AG10803 (cell line): ENCODE data around the gene CD9.

Experiments used
- DNase-seq: peaks from one replicate; pipeline ENCODE4 v3.0.0; 2010; ENCODE audit warnings: low read depth
- H3K4me3 ChIP-seq: 2 replicates; pipeline ENCODE4 v1.5.1; 2011; ENCODE audit warnings: mild to moderate bottlenecking, low read length, control low read depth
- TF ChIP-seq, protein P1 (sequence below): conservative IDR thresholded peaks from 2 replicates; pipeline ENCODE4 v1.5.1; 2011; ENCODE audit warnings: mild to moderate bottlenecking, low read length, control low read depth, inconsistent platforms

The CD9 gene

DNA sequence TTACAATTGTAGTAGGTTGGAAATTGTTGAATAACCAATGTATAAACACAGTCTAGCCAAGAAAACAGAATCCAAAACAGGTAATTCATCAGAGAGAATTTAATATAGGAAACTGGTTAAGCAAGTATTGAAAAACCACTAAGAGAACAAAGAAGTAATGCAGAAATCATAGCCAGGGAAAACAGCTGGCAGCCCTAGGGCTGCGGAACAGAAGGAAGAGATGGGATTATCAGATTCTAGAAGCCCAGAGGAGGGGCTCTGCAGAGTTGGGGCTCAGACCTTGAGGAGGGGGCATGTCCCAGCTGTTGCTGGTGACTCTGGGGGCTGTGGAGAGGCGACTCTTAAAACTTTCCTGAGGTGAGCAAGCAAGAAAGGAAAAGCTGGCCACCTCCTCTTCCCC lies 49.4 kb downstream of the CD9 start:
- H3K4me3 ChIP-seq = no peak overlapping the region
- DNase-seq = no peak
- TF ChIP-seq, protein P1, sequence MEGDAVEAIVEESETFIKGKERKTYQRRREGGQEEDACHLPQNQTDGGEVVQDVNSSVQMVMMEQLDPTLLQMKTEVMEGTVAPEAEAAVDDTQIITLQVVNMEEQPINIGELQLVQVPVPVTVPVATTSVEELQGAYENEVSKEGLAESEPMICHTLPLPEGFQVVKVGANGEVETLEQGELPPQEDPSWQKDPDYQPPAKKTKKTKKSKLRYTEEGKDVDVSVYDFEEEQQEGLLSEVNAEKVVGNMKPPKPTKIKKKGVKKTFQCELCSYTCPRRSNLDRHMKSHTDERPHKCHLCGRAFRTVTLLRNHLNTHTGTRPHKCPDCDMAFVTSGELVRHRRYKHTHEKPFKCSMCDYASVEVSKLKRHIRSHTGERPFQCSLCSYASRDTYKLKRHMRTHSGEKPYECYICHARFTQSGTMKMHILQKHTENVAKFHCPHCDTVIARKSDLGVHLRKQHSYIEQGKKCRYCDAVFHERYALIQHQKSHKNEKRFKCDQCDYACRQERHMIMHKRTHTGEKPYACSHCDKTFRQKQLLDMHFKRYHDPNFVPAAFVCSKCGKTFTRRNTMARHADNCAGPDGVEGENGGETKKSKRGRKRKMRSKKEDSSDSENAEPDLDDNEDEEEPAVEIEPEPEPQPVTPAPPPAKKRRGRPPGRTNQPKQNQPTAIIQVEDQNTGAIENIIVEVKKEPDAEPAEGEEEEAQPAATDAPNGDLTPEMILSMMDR = no peak

DNA sequence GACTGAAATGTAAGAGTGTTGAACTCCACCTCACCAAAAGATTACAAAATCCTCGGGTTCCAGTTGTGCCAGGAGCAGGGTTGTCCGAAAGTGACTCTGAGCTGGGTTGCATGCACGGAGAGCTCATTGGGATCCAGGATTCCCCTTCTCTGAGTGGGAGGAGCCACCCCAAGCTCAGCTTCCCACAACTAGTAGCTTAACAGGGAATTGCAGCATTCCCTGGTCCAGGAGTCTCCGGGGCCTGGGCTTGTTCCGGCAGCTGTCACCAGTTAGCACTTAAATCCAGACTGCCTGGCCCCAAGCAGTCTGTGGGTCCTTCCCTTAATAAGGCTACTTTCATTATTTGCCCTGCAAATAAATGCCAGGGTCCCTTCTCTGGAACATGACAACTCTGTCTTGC lies 50.1 kb downstream of the CD9 start:
- DNase-seq = peak; percentile 39
- TF ChIP-seq, protein P1 = no peak
- no peak overlapping the region for H3K4me3 ChIP-seq

DNA sequence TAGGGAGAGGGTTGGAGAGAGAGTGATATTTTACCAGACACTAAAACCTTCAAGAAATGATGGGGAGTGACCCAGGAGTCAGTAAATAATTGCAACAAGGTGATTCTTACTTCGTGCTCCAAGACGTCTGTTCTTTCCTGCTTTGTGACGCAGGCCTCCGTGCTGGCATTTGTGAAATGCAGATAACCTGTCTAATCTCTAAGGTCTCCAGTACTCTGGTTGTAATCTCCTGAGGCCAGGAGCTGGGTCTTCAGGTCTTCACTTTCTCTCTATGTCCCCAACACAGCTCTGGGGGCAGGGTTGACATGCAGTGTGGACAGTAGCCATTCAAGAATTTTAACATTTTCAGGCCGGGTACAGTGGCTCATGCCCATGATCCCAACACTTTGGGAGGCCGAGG lies 53.1 kb downstream of the CD9 start:
- no peak overlapping the region for H3K4me3 ChIP-seq
- no peak for DNase-seq
- TF ChIP-seq, protein P1 = no peak

DNA sequence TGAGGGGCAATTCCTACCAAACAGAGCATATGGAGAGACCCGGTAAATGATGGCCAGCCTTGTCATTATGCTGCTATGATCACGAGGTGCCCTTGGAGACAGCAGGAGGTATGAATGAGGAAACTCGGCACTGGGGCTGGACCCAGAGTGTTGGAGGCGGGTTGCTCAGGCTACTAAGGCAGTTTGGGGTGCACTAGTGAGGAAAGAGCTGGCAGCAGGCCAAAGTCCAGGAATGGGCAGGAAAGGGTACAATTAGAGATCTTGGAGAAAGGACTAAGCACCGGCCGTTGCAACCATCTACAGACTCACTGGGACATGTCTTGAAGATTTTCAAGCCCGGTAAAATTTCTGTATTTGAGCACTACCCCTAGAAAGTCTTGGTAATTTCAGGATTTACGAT lies 54.3 kb downstream of the CD9 start:
- TF ChIP-seq, protein P1 = no peak
- no peak overlapping the region for H3K4me3 ChIP-seq
- no peak for DNase-seq

DNA sequence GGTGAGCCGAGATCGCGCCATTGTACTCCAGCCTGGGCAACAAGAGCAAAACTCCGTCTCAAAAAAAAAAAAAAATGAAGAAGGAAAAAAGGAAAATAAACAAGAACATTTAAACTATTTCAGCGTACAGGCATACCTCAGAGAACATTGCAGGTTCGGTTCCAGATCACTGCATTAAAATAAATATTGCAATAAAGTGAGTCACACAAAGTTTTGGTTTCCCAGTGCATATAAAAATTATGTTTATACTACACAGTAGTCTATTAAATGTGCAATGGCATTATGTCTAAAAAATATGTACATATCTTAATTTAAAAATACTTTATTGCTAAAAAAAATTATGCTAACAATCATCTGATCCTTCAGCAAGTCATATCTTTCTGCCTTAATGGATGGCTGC lies 56.8 kb downstream of the CD9 start:
- TF ChIP-seq, protein P1 = no peak
- H3K4me3 ChIP-seq = no peak overlapping the region
- DNase-seq = no peak

DNA sequence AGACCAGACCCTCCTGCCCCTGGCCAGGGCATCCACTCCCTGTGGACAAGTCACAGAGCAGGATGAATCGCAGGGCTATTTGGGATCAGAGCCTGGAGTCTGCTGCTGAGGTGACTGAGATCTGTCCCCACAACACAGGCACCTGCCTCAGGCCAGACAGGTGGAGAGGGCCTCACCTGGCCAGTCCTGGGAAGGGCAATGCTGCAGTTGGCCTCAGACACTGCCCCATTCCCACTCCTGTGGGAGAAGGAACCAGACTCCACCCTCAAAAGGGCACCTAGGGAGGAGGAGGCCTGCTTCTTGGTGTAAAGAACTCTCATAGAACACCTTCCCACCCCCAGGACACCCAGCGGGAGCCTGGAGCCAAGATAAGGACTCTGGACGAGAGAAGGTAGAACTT lies 62.0 kb downstream of the CD9 start:
- TF ChIP-seq, protein P1 = no peak
- no peak overlapping the region for H3K4me3 ChIP-seq
- no peak for DNase-seq

DNA sequence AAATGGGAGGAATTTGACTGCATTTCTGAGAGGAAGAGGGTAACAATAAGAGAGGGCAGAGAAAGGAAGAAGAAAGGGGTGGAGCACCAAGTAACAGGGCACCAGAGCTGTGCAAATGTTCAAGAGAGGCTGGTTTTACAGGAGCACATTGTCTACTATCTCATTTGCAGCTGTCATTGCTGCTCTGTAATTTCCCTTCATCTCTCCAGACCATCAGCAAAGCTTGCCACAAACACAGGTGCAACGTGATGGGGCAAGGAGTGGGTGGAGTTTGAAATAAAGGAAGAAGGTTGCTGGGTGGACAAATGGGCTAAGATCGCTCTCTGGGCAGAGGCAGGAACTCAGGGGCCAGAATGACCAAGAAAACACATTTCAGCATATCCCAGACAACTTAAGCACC lies 62.4 kb downstream of the CD9 start:
- no peak overlapping the region for H3K4me3 ChIP-seq
- TF ChIP-seq, protein P1 = no peak
- no peak for DNase-seq
